NCI-H1048 (cell line): ENCODE results near the gene GRAP.

Experiments used
- DNase-seq: peaks from one replicate; lab custom pipeline; 2025; lab: John Stamatoyannopoulos, UW

Gene GRAP

DNA sequence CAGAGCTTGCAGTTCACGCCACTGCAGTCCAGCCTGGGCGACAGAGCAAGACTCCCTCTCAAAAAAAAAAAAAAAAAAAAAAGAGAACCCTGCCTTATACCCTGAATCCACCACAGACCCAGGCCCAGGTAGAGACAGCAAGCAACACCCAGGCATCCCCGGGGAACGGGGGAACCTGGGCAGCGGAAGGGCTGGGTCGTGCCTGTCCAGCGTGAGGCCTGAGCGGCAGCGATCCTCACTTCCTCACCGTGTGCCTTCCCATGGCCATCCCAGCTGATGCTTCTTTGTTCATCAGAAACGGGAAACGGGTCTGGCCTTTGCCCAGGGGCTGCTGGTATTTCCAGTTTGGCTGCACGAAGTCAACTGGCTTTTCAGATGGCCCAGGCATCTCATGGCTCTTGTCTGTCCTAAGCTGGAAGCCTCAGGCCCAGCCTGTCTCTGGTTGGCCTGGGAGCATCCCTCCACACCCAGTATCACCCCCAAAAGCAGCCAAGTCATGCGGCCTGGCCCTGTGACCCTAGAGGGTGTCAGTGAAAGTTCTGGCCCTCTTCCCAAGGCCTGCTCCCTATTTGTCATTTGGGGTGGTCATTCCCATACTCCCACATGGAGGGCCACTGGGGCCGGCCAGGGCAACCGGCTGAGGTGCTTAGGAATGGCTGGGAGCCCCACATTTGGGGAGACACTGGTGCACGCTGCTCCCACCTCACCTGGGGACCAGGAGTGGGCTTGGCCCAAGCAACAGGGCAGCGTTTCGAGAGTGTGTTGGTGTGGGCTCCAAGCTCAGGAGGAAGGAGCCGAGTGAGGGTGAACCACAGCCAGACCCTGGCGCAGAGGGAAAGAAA, 62.3 kb downstream of the GRAP start:
- no peak for DNase-seq

DNA sequence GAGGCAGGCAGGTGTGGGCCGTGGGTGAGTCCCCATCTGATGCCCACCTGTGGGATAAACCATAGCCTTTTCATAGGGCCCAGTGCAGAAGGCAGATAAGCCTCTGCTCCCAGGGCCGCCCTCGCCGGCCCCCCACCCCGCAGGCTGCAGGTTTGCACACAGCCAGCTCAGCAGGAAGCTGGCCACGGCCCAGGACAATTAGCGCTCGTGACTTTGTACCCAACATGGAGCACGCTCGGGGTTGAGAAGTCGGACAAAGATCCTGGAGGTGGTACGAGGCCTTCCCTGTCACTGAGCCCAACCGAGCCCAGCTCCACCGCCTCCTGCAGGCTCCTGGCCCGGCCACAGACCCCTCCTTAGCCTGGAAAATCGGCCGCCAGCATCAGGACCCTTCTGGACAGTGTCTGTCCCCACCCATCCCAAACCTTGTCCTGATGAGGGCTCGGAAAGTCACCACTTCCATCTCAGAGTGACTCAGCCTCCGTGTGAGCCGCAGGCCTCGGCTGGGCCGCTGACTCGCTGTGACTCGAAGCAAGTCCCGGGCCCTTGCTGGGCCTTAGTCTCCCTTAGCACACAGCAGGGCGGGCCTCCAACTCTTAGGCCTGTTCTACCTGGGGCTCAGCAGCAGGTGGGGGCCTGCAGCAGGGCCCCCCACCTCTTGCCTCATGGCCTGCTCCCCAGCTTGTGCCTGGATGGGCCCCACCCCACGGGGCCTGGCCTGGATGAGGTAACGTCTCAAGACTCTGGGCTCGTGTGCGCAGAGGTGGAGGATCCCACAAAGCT, 64.9 kb downstream of the GRAP start:
- DNase-seq: no peak

DNA sequence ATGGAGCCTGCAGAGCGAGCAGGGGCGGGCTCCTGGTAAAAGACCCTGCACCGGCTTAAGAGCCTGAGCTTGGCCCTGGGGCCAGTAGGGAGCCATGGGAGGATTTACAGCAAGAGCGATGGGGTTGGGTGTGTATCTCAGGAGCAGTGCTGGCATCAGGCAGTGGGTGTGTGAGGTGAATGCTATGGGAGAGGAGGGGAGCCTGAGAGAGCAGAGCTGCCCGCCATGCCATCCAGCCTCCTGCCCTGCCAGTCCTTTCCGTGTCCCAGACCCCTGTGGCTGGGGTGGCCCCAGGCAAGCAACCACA, 65.5 kb downstream of the GRAP start:
- DNase-seq: no peak

DNA sequence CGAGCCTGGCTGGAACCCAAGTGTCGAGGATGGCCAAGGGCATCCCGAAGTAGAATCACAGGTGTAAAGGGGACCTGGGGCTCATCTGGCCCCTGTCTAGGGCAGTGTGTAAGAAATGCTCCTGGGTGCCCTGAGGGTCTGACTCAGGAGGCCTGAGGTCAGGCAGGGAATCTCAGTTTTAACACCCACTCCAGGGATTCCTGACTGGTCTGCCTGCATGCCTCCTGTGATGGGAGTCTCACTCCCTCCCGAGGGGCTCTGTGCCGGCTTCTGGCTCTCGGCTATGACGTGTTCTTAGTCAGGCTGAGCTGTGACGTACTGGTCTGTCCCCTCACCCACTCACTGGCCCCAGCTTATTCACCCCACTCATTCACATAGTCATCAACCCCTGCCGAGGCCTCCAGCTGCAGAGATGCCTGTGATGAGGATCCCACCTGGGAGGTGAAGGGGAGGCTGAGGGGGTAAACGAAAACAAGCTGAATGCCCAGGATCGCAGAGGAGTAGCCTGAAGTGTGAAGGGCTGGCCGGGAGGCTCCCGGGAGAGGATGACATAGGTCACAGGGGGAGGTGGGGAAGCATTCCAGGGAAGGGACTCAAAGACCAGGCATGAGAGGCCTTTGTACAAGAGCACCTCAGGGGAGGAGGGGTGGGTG, 65.9 kb downstream of the GRAP start:
- no peak for DNase-seq

DNA sequence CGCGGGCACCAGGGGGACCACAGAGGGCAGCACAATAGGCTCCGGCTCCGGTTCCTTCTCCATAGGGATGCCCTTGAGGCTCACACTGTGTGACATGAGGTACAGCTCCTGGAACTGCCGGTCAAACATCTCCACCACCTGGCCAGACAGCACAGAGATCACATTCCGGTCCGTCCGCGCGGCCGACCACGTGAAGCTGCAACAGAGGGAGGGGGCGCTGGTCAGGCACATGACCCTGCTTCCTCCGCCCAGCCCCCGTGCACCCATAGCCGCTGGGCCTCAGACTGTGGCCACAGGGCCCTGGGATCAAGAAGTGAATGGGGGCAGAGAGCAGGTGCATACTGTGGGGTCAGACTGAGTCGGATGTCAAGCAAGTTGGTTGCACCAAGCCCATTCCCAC, 68.1 kb downstream of the GRAP start:
- DNase-seq: no peak

DNA sequence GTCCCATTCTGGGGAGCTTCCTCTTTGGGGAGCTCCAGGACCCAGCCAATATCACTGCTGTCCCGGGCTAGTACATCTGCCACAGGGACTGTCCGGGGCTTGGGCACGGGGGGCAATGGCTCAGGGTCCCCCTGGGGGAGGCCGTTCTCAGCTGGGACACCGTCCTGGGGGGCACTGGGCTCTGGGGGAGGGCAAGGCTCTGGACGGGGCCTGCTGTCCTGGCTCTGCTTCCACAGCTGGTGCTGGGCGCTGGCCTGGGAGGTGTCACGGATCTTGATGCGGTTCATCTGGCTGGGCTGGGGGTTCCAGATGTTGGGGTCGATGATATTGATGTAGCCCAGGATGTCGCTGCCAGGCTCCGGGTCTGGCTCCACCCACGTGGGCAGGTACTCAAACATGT, 68.7 kb downstream of the GRAP start:
- no peak for DNase-seq

DNA sequence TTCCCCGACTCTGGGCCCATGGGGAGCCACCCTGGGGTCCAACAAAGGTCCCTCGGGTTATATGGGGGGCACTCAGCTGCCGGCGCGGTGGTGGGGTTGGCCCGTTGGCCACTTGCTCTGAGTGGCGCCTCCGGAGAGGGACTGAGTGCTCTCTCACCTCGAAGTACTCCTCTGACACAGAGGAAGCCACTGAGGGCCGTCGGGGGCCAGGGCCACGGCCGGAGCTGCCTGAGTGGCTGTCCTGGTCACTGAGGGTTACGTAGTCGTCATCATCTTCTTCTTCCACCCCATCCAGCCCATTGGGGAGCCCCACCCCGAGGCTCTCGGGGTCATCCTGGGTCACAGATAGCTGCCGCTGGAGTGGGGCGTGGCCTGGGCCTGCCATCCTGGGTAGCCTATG, 69.1 kb downstream of the GRAP start:
- no peak for DNase-seq

DNA sequence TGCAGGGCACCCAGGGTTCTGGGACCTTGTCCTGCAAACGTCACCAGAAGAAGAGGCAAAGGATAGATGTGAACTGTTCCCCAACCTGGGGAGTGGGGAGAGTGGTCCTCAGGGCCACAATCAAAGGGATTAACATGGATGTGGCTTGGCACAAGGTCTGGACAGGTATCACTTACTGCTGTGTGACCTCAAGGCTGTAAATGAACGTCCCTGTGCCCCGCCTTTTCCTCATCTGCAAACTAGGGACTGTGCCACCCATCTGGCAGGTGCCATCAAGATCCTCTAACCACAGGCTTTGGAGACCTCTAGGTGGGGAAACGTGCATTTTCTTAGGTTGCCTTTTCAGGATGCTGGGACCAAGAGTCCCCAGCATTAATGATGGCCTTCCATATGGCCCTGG, 69.7 kb downstream of the GRAP start:
- DNase-seq: no peak

DNA sequence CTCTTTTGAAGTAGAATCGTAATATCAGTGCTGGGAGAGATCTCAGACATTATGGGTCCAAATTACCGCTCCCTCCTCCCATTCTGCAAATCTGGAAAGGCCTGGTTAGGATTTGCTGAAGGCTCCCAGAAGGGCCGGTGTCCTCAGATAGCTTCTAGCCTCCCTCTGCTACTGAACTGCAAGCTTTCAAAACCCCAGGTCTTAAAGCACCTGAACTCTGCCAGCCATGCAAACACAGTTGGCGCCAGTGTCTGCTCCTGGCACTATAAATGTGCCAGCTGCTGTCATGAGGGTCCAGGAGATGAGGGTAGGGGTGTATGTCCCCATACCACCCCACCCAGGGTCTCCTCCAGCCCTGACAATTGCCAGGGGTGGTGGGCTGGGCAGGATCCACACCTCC, 70.6 kb downstream of the GRAP start:
- DNase-seq: no peak

DNA sequence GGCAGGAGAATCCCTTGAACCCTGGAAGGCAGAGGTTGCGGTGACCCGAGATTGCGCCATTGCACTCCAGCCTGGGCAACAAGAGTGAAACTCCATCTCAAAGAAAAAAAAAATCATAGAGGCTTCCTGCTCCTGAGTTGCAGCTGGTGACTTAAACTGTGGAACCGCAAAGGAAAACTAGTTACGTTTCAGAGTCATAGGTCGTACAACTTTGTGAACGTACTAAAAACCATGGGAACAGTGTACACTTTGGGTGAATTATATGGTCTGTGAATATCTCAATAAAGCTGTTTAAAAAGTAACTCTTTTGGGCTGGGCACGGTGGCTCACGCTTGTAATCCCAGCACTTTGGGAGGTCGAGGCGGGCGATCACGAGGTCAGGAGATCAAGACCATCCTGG, 71.2 kb downstream of the GRAP start:
- no peak for DNase-seq

DNA sequence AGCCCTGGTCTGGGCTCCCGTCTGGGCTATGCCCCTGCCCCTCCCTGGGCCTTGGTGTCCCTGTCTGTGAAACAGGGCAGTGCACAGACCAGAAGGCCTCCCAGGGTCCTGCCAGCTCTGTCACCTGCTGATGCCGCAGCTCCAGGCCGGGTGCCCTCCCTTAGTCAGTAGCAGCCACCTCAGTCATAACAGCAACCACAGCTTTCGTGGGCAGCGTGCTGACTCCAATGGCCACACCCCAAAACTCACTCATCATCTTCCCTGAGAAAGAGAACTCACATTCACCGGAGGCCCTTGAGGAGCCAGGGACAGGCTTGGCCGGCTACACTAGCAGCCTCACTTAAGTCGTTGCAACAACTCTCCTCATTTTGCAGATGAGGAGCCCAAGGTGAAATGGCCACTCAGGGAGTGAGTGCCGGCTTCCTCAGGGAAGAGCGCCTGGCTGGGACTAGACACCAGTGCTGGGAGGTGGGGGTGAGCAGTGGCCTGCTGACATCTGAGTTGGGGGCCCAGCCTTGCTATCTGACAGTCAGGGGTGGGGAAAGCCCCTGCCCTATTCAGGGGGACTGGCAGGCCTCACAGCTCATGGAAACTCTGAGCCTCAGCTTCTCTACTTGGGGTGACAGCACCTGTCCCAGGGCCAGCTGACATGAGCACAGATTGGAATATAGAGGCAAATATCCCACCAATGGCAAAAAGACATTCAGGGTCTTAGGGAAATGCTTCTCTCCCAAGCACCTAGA, 72.2 kb downstream of the GRAP start:
- DNase-seq: no peak

DNA sequence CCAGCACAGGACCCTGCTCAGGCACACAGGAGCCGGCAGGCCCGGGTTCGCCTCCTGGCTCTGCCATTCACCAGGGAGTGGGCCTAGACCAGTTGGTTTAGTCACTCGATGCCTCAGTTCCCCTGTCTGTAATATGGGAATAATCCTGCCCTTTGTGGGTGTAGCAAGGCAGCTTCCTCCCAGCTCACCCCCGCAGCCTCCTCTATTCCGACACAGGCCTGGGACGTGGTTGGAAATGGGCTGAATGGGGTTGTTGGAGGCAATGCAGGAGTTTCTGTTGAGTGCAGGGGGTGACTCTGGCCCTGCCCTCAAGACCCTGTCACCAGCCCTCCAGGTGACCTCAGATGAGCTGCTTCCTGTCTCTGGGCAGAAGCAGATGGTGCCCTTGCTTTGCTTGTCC, 75.0 kb downstream of the GRAP start:
- DNase-seq: no peak
